HuH-7 (cell line): Measurements from ENCODE around the gene PRKAR1B.

Experiments
- DNase-seq: peaks from one replicate; pipeline ENCODE4 v3.0.0; 2011; ENCODE audit warnings: low spot score

The PRKAR1B gene

GRCh38 chr7:585229-585711 is 141.8 kb downstream of the PRKAR1B start:
- DNase-seq = no peak

GRCh38 chr7:584820-585219 is 142.3 kb downstream of the PRKAR1B start:
- no peak for DNase-seq

- no peak for DNase-seq
Observed at GRCh38 chr7:584122-584465, 143.0 kb downstream of the PRKAR1B start.

GRCh38 chr7:583410-584121 is 143.5 kb downstream of the PRKAR1B start:
- DNase-seq = no peak

GRCh38 chr7:582931-583330 is 144.2 kb downstream of the PRKAR1B start:
- DNase-seq = no peak

- DNase-seq = no peak
Observed at GRCh38 chr7:582081-582835, 144.8 kb downstream of the PRKAR1B start.

- no peak for DNase-seq
Observed at GRCh38 chr7:578386-578785, 148.7 kb downstream of the PRKAR1B start.

- no peak for DNase-seq
Observed at GRCh38 chr7:577741-578370, 149.2 kb downstream of the PRKAR1B start.

GRCh38 chr7:577278-577665 is 149.8 kb downstream of the PRKAR1B start:
- DNase-seq = no peak

GRCh38 chr7:576524-577277 is 150.4 kb downstream of the PRKAR1B start:
- DNase-seq = no peak

GRCh38 chr7:575425-576366 is 151.4 kb downstream of the PRKAR1B start:
- no peak for DNase-seq

GRCh38 chr7:574661-575395 is 152.3 kb downstream of the PRKAR1B start:
- no peak for DNase-seq

- no peak for DNase-seq
Observed at GRCh38 chr7:573933-574381, 153.1 kb downstream of the PRKAR1B start.

- no peak for DNase-seq
Observed at GRCh38 chr7:573269-573932, 153.7 kb downstream of the PRKAR1B start.

GRCh38 chr7:572416-573268 is 154.4 kb downstream of the PRKAR1B start:
- DNase-seq = no peak

GRCh38 chr7:571718-572415 is 155.2 kb downstream of the PRKAR1B start:
- no peak for DNase-seq

GRCh38 chr7:571096-571717 is 155.9 kb downstream of the PRKAR1B start:
- no peak for DNase-seq

GRCh38 chr7:570801-571070 is 156.3 kb downstream of the PRKAR1B start:
- DNase-seq = no peak
